Hematopoietic multipotent progenitor cell treated with erythropoietin and hydrocortisone succinate and interleukin-3 and kit ligand, for 4 days (in vitro differentiated cells): Measurements from ENCODE around the gene RABGEF1.
"Not testable (repeated sequence)": the region's sequence is repeated elsewhere in the genome, so short reads cannot be mapped to it uniquely, and the experiment has no call there.

Experiments
- DNase-seq: peaks from one replicate; pipeline ENCODE4 v3.0.0-alpha.2; 2015

Gene RABGEF1

GRCh38 chr7:66740302-66740979, at the start of gene RABGEF1:
Gene RABGEF1 (plus strand): TSS chr7:66740733. CDS start chr7:66771900, 31,167 bp downstream.
- DNase-seq = peak; percentile 99

- DNase-seq = no peak
These were observed 47.2 kb upstream of the RABGEF1 start for GRCh38 chr7:66693331-66693730.

GRCh38 chr7:66694286-66694685, 46.2 kb upstream of the RABGEF1 start:
- no peak for DNase-seq

DNA sequence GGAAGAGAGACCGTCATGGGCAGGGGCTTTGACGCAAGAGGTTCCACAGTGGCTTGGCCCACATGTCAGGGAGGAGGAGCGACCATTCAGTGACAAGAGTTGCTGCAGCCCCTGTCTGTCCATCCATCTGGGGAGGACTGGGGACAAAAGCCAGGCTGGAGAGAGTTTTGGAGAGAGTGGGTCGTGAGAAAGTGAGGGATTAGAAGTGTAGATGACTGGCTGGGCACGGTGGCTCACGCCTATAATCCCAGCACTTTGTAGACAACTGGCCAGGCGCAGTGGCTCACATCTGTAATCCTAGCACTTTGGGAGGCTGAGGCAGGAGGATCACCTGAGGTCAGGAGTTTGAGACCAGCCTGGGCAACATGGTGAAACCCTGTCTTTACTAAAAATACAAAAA, 45.1 kb upstream of the RABGEF1 start:
- DNase-seq = not testable (repeated sequence)

GRCh38 chr7:66696134-66696533, 44.4 kb upstream of the RABGEF1 start:
- DNase-seq = not testable (repeated sequence)

DNA sequence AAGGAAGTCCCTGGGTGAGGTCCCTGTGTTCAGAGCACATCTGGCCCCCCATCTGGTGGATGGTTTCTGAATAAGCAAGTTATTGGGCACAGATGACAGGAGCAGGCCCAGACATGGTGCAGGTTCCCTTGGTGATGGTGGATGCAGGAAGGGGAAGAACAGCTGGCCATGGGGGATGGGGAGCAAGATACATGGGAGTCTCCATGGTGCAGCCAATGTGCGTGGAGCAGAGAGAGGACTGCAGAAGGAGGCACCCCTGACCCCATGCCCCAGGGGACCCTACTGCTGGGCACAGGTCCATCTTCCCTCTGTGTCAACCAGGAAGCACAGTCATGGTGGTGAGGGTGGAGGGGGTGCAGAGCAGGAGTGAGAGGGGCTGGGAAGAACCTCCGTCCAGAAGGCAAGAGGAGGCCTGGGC, 43.8 kb upstream of the RABGEF1 start:
- DNase-seq = peak; percentile 47

DNA sequence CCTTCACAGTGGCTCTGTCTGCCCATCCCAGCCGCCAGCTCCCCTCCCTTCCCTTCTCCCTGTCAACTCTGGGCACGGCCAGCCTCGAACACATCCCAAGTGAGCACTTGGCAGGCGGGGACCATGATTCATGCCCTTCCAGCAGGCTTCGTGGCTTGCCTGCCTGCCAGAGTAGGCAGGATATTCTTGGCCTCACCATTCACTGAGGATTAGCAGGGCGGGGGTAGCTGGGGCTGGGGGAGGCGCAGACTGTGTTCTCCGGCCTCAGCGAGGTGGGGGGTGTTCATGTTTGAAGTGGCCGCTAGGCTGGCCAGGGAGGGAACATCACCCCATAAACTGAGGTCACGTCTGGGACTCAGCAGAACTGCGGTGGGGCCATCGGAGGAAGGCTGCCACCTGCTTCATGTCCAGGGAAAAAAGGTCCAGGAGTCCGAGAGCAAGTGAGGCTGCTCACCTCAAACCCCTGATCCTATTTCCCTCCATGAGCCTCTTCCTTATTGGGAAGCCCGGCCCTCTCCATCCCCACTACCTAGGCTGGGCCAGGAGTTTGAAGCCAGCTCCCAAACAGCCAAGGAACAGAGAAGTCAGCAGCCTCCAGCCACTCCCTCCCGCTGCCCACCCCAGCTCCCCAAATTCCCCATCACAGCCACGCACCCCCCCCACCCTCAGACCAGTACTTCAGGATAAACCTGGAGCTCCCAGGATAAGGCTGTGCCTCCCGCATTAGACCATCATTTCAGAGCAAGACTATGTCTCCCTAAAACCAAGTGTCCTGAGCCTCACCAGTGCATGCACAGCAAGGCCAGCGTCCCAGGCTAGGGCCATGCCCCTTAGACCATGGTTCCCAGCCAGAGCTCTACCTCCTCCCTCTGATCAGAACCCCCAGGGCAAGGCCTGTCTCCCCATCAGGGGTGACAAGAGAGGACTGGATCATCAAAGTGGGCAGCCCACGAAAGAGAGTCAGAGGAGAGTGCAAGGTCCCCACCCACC, 42.8 kb upstream of the RABGEF1 start:
- DNase-seq = no peak

- no peak for DNase-seq
These were observed 41.8 kb upstream of the RABGEF1 start for GRCh38 chr7:66698652-66699205.

- no peak for DNase-seq
These were observed 40.5 kb upstream of the RABGEF1 start for GRCh38 chr7:66699998-66700397.

- DNase-seq = no peak
These were observed 39.9 kb upstream of the RABGEF1 start for GRCh38 chr7:66700633-66701131.

GRCh38 chr7:66707825-66708224, 32.7 kb upstream of the RABGEF1 start:
- no peak for DNase-seq

DNA sequence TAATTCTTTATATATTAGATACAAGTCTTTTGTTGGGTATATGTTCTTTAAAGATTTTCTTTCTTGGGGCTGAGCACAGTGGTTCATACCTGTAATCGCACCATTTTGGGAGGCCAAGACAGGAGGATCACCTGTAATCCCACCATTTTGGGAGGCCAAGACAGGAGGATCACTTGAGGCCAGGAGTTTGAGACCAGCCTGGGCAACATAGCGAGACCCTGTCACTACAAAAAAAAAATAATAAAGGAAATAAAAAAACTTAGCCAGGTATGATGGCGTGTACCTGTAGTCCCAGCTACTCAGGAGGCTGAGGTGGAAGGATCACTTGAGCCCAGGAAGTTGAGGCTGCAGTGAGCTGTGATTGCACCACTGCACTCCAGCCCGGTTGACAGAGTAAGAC, 29.8 kb upstream of the RABGEF1 start:
- not testable (repeated sequence) for DNase-seq

- no peak for DNase-seq
These were observed 26.8 kb upstream of the RABGEF1 start for GRCh38 chr7:66713687-66714086.

- DNase-seq = not testable (repeated sequence)
These were observed 23.9 kb upstream of the RABGEF1 start for GRCh38 chr7:66716634-66717033.

GRCh38 chr7:66720561-66720960, 20.0 kb upstream of the RABGEF1 start:
- peak; percentile 48 for DNase-seq

- no peak for DNase-seq
These were observed 14.7 kb upstream of the RABGEF1 start for GRCh38 chr7:66725843-66726242.

GRCh38 chr7:66727058-66727457, 13.5 kb upstream of the RABGEF1 start:
- DNase-seq = no peak

DNA sequence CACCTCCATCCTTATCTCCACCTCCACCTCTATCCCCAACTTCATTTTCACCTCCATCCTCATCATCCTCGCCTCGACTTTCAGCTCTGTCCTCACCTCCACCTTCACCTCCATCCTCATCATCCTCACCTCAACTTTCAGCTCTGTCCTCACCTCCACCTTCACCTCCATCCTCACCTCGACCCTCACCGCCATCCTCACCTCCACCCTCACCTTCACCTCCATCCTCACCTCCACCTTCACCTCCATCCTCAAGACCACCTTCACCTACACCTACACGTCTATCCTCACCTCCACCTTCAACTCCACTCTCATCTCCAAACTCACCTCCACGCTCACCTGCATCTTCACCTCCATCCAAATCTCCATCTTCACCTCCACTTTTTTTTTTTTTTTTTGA, 12.0 kb upstream of the RABGEF1 start:
- no peak for DNase-seq

DNA sequence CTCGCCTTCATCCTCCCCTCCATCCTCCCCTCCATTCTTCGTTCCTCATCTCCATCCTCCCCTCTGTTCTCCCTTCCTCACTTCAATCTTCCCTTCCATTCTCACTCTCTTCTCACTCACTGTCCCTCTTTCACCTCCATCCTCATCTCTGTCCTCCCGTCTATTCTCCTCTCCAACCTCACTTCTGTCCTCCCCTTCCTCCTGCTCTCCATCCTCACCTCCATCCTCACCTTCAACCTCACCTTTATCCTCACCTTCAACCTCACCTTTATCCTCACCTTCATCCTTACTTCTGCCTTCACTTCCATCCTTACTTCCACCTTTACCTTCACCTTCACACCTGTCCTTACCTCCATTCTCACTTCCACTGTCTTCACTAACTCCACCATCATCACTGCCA, 11.3 kb upstream of the RABGEF1 start:
- DNase-seq = no peak

DNA sequence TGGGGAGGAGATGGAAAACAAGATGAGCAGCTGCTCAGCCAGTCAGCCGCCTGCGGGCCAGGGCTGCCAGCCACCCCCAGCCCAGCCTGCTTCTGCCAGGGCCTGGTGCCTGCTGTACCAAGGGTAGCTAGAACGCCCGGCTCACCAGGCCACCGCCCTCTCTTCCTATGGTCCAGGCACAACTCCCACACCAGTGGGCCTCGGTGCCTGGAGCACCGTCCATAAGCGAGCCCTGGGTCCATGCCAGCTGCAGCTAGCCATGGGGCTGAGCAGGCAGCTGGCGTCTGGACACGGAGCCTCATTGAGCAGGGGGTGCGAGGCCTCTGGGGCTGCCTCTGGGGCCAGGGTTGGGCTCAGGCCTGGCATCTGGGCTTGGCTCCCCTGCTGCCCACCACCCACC, 8.5 kb upstream of the RABGEF1 start:
- no peak for DNase-seq

DNA sequence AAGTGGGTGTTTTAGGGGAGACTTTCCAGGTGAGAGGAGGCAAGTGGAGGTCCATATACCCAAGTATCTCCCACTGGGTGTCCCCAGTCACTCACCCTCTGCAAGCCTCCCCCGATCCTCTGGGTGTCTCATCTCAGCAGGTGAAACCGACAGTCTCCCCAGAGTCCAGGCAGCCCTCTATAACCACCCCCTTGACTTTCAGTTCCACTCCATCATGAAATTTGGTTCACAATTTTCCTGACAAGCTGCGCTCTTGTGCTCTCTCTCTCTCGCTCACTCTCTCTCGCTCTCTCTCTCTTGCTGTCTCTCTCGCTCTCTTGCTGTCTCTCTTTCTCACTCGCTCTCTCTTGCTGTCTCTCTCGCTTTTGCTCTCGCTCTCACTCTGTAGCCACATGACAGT, 8.1 kb upstream of the RABGEF1 start:
- no peak for DNase-seq

- no peak for DNase-seq
These were observed 6.5 kb upstream of the RABGEF1 start for GRCh38 chr7:66734006-66734405.

DNA sequence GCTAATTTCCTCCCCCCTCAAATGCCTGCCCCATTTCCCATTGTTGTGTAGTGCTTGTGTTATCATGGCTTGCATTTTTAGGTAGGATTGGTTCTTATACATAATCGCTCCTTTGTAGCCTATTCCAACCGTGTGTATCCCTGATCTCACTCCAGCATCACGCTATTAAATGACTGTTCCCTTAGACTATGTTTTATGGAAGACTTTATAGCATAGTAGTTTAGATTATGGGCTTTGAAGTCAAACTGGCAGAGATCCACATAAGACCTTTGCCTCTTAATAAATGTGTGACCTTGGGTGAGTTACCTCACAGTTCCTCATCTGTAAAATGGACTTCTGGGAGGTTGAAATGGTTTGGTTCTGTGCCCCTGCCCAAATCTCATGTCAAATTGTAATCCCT, 5.4 kb upstream of the RABGEF1 start:
- no peak for DNase-seq

DNA sequence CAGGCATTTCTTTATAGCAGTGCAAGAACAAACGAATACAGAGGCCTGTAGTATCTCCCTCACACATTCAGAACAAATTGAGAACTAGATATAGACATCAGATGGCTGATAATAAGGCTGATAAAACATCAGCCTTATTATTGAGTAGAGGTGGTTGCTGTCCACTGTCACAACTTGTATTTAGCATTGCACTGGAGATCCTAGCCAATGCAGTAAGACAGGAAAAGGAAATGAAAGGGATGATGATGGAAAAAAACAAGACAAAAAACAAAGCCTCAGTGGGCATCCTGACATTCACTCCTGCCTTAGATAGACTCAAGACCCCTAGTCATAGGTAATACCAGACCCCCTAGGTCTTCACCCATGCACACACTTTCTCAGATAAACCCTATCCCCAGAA, 4.7 kb upstream of the RABGEF1 start:
- no peak for DNase-seq
